ENCODE data around the gene ADD3. TPM values are rescaled to one million over a fixed set of nuclear protein-coding genes. Genes with fewer than 3 reads are reported as not detected.
A peak's percentile ranks its signal among the peaks of the same experiment; 100 is the strongest.

ADD3 gene
- total RNA-seq, 1 experiment from 2014 or later, result 59.9 TPM

DNA sequence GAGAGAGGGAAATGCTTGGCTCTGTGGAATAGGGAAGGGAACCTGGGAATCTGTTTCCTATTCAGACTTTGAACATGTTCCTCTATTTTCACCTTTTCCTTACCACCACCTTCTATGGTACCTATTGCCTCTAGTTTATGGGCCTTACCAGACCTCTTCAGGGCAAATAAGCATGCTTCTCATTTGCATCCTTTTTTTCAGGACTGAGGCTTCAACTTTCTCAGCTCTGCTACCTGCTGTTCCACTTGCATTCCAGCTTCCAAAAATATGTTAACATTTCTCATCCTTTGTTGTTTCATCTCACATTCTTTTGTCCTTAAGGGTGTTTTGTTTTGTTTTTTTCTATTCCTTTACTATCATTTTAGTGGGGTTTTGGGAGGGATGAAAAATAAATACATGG lies 121.7 kb downstream of the ADD3 start:
- Mint-ChIP-seq H3K36me3 (ENCODE audit: insufficient read depth in 1 of 3, low read depth in 3 of 3) (peaks cover 34 to 71% (median 67%) of the 10 kb centered on the region in 3 experiments), H3K27me3 (ENCODE audit: low read depth) (no peaks in the 10 kb centered on the region), H3K4me3 (no peak overlapping the region; a peak in 1 of 5 replicates), H3K27ac (peak overlapping the region in 1 of 3 experiments; percentile 61; a peak in 1 of 7 replicates), H3K9me3 (no peaks in the 10 kb centered on the region), H3K4me1 (peaks cover 6% of the 10 kb centered on the region in 2 experiments)
- Histone ChIP-seq H3K18ac (ENCODE audit: insufficient read length, low read depth, low read length) (no peak overlapping the region), H3K4me2 (ENCODE audit: insufficient read depth, insufficient read length, low read length) (no peak overlapping the region), H4K20me1 (ENCODE audit: control insufficient read depth, insufficient read depth, insufficient read length) (no peaks in the 10 kb centered on the region), H2BK120ac (ENCODE audit: low read depth, low read length, poor library complexity, severe bottlenecking) (no peak overlapping the region), H3K23me2 (ENCODE audit: insufficient read length, low read depth, low read length, poor library complexity, severe bottlenecking) (no peaks in the 10 kb centered on the region), H3K9ac (ENCODE audit: extremely low read depth, insufficient read length, low read length) (no peak overlapping the region), H3K27ac (ENCODE audit: insufficient read length, low read depth, low read length) (no peak overlapping the region), H2BK20ac (ENCODE audit: low read depth, low read length, poor library complexity, severe bottlenecking) (no peak overlapping the region), H3K27me3 (ENCODE audit: insufficient read depth, low read length) (no peaks in the 10 kb centered on the region), H4K5ac (ENCODE audit: insufficient read length, low read depth, low read length) (no peak overlapping the region), H3K56ac (ENCODE audit: insufficient read length, low read depth, low read length) (no peak overlapping the region), H3K79me1 (ENCODE audit: insufficient read depth, low read depth, low read length, poor library complexity, severe bottlenecking) (no peaks in the 10 kb centered on the region), H2AK5ac (ENCODE audit: insufficient read length, low read length) (no peak overlapping the region), H2BK15ac (ENCODE audit: low read depth, low read length) (no peak overlapping the region), H3K9me3 (ENCODE audit: control insufficient read depth, low read depth, low read length) (no peaks in the 10 kb centered on the region), H4K91ac (ENCODE audit: insufficient read length, low read depth, low read length) (no peak overlapping the region), H2BK12ac (ENCODE audit: insufficient read length, low read depth, low read length) (no peak overlapping the region), H3K79me2 (ENCODE audit: insufficient read depth, low read length) (no peaks in the 10 kb centered on the region), H3T11ph (ENCODE audit: low read length) (no peak overlapping the region), H3K4ac (ENCODE audit: low read depth, low read length) (no peak overlapping the region), H2BK5ac (ENCODE audit: insufficient read length, low read length) (no peak overlapping the region), H4K8ac (replicated peaks; ENCODE audit: insufficient read length, low read depth, low read length) (no peak overlapping the region), H3K23ac (ENCODE audit: insufficient read length, low read depth, low read length) (no peak overlapping the region), H2AFZ (ENCODE audit: low read length) (no peak overlapping the region), H3K4me1 (ENCODE audit: insufficient read depth, low read length) (no peaks in the 10 kb centered on the region), H3K14ac (ENCODE audit: insufficient read depth, low read length) (no peak overlapping the region)
- TF ChIP-seq CTCF (conservative IDR thresholded peaks at IDR 0.05), result no peak
- no peak for DNase-seq

Measured in H9 (cell line).